Measurements from ENCODE around the gene PPP2R3B. TPM values are rescaled to one million over a fixed set of nuclear protein-coding genes. Genes with fewer than 3 reads are reported as not detected.
"Not testable (repeated sequence)": the region's sequence is repeated elsewhere in the genome, so short reads cannot be mapped to it uniquely, and the experiment has no call there.

The PPP2R3B gene
- total RNA-seq, 4 donors from 2014 or later: 9.7 to 15.2 (median 12.3) TPM

DNA sequence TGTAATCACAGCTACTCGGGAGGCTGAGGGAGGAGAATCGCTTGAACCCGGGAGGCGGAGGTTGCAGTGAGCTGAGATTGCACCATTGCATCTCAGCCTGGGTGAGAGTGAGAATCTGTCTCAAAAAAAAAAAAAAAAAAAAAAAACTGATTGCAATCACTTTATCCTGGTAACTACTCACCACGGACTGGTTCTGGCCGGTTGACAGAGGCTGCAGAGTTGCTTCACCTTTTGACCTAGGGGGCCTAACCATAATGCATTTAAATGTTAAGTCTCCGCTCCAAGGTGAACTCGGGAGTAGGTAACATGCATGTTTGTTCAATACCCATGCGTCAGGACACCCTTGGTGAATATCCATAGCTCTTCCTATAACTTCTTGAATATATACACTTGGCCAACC is 1.8 kb downstream of the PPP2R3B start:
- peaks cover 4 to 19% of the 10 kb centered on the region in 2 donors for H3K4me1 ChIP-seq
- H3K27ac ChIP-seq: no peak overlapping the region
- no peaks in the 10 kb centered on the region for H3K36me3 ChIP-seq
- TF ChIP-seq, protein P1, sequence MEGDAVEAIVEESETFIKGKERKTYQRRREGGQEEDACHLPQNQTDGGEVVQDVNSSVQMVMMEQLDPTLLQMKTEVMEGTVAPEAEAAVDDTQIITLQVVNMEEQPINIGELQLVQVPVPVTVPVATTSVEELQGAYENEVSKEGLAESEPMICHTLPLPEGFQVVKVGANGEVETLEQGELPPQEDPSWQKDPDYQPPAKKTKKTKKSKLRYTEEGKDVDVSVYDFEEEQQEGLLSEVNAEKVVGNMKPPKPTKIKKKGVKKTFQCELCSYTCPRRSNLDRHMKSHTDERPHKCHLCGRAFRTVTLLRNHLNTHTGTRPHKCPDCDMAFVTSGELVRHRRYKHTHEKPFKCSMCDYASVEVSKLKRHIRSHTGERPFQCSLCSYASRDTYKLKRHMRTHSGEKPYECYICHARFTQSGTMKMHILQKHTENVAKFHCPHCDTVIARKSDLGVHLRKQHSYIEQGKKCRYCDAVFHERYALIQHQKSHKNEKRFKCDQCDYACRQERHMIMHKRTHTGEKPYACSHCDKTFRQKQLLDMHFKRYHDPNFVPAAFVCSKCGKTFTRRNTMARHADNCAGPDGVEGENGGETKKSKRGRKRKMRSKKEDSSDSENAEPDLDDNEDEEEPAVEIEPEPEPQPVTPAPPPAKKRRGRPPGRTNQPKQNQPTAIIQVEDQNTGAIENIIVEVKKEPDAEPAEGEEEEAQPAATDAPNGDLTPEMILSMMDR (IDR thresholded peaks at IDR 0.05): no peak
- no peak for TF ChIP-seq POLR2A (IDR thresholded peaks at IDR 0.05)
- H3K9me3 ChIP-seq: no peaks in the 10 kb centered on the region
- H3K27me3 ChIP-seq: no peaks in the 10 kb centered on the region
- intact Hi-C loops (cut with DNase I): loop anchor here (5.0 kb wide), 1 partner anchor 68 kb away; the partner anchor contains the start of gene GTPBP6
- no peak overlapping the region for H3K4me3 ChIP-seq (replicated peaks in 1 of 3)
- 91 to 95% methylated on average over 9 of the region's 9 CpGs for WGBS, 2 donors
- no peak for DNase-seq

DNA sequence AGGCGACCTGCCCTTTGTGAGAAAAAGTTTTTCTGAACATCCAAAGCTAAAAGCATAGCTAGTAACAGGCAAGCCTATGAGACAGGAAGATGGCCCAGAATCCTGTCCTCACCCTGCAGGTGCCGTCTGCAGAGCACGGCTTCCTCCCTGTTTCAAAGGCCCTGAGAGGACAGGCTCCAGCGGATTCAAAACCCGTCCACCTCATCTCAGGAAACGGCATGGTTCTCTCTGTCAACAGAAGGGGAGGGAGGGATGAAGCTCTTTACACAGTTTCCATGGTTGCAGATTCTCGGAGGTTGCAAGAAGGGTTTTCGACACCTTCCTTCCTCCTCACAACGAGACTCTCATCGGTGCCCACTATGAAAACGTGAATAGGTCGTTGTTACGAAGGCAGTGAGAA is 8.3 kb downstream of the PPP2R3B start:
- peaks cover 0 to 12% of the 10 kb centered on the region in 2 donors for H3K4me1 ChIP-seq
- DNase-seq: no peak
- H3K27me3 ChIP-seq: no peaks in the 10 kb centered on the region
- 62 to 67% methylated on average over 13 of the region's 13 CpGs for WGBS, 2 donors
- H3K4me3 ChIP-seq (replicated peaks in 1 of 3): no peak overlapping the region
- no peak overlapping the region for H3K27ac ChIP-seq
- TF ChIP-seq, protein P1 (IDR thresholded peaks at IDR 0.05): no peak
- no peak for TF ChIP-seq POLR2A (IDR thresholded peaks at IDR 0.05)
- no peaks in the 10 kb centered on the region for H3K36me3 ChIP-seq
- H3K9me3 ChIP-seq: no peaks in the 10 kb centered on the region
- intact Hi-C loops (cut with DNase I): no loop called here

DNA sequence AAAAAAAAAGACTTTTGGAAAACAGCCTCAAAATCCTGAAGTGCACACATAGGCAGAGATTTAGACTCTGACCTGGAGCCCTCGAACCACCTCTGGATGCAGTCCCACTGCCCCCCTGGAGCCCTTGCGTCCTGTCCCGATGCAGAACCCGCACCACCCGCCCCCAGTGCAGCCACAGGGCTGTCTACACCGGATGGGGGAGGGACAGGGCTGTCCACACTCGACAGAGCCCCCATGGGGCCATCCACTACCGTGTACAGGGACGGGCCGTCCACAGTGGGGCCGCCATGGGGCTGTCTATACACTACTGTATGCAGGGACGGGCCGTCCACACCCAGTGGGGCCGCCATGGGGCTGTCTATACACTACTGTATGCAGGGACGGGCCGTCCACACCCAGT is 10.5 kb downstream of the PPP2R3B start:
- H3K9me3 ChIP-seq; DNase-seq; H3K27ac ChIP-seq; H3K27me3 ChIP-seq; H3K36me3 ChIP-seq; H3K4me3 ChIP-seq (replicated peaks in 1 of 3); intact Hi-C loops (cut with DNase I): not testable (repeated sequence)
- 88 to 100% methylated on average over 1 to 8 of the region's 16 CpGs for WGBS, 2 donors
- H3K4me1 ChIP-seq: peaks cover 0 to 17% of the 10 kb centered on the region in 2 donors

DNA sequence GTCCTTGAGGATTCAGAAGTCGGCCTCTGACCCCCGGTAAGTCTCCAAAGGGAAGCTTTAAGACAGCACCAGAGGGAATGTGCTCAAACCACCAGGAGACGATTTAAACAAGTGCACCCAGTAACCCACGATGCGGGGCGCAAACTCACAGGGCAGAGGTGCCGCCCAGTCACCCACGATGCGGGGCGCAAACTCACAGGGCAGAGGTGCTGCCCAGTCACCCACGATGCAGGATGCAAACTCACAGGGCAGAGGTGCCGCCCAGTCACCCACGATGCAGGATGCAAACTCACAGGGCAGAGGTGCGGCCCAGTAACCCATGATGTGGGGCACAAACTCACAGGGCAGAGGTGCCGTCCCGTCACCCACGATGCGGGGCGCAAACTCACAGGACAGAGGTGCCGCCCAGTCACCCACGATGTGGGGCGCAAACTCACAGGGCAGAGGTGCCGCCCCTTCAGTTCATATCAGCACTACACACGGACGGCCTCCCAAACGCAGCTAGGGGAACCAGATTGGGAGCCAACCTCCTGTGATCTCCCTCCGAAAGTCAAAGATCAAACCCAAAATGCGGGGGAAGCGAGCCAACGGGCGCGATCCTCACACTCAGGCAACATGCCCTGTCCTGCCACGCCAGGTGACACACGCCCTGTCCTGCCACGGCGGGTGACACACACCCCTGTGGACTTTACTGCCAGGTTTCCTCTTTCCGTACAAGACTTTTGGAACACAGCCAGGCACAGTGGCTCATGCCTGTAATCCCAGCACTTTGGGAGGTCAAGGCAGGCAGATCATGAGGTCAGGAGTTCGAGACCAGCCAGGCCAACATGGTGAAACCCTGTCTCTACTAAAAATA is 11.3 kb downstream of the PPP2R3B start:
- intact Hi-C loops (cut with DNase I): no loop called here
- Histone ChIP-seq H3K36me3 (no peaks in the 10 kb centered on the region), H3K4me1 (peaks cover 0 to 17% of the 10 kb centered on the region in 2 donors), H3K9me3 (no peaks in the 10 kb centered on the region), H3K4me3 (replicated peaks in 1 of 3) (no peak overlapping the region), H3K27ac (no peak overlapping the region), H3K27me3 (peaks cover 5% of the 10 kb centered on the region)
- DNase-seq: no peak
- TF ChIP-seq, protein P1 (IDR thresholded peaks at IDR 0.05): no peak
- TF ChIP-seq POLR2A (IDR thresholded peaks at IDR 0.05): no peak
- WGBS, 2 donors: 80 to 85% methylated on average over 11 to 13 of the region's 38 CpGs

DNA sequence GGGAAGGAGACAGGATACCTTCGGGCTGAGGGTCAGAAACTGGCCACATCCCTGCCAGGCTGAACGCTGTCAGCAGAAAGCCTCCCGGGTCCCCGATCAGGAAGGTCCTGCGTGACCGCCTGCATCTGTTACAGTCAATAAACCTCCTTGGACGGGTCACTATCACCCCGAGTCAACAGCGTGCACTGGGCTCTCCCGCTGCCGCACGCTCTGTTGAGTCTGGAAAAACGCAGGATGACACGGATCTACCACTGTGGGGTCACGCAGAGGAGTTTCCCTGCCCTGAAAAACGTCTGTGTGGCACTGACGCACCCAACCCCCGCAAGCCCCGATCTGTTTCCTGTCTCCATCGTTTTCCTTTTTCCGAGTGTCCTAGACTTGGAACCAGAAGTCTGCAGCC is 12.1 kb downstream of the PPP2R3B start:
- TF ChIP-seq, protein P1 (IDR thresholded peaks at IDR 0.05): no peak
- no peak for TF ChIP-seq POLR2A (IDR thresholded peaks at IDR 0.05)
- H3K4me1 ChIP-seq: peaks cover 0 to 17% of the 10 kb centered on the region in 2 donors
- 8 to 9% methylated on average over 16 to 21 of the region's 21 CpGs for WGBS, 2 donors
- H3K27ac ChIP-seq: no peak overlapping the region
- H3K36me3 ChIP-seq: no peaks in the 10 kb centered on the region
- no peak overlapping the region for H3K4me3 ChIP-seq (replicated peaks in 1 of 3)
- H3K27me3 ChIP-seq: peaks cover 5% of the 10 kb centered on the region
- H3K9me3 ChIP-seq: no peaks in the 10 kb centered on the region
- no peak for DNase-seq
- intact Hi-C loops (cut with DNase I): no loop called here
